ENCODE measurements around the gene PSMD14.
"Not testable (repeated sequence)": the region's sequence is repeated elsewhere in the genome, so short reads cannot be mapped to it uniquely, and the experiment has no call there.

PSMD14 gene

GRCh38 chr2:161308178-161308955 is at the start of gene PSMD14:
Gene PSMD14 (plus strand): TSS chr2:161308425. CDS start chr2:161318826, 10,401 bp downstream.
- Histone ChIP-seq H3K4me1 (peaks cover 4 to 12% (median 10%) of the 10 kb centered on the region in 4 donors), H3K27me3 (no peaks in the 10 kb centered on the region), H3K4me3 (peak within 1 kb of the TSS; percentile 71 to 81), H3K9me3 (peaks cover 0 to 8% (median 0%) of the 10 kb centered on the region in 3 donors), H3K27ac (peak within 1 kb of the TSS; percentile 79 to 85), H3K36me3 (no peaks in the 10 kb centered on the region)
- DNase-seq = peak; percentile 95
- TF ChIP-seq, protein P1, sequence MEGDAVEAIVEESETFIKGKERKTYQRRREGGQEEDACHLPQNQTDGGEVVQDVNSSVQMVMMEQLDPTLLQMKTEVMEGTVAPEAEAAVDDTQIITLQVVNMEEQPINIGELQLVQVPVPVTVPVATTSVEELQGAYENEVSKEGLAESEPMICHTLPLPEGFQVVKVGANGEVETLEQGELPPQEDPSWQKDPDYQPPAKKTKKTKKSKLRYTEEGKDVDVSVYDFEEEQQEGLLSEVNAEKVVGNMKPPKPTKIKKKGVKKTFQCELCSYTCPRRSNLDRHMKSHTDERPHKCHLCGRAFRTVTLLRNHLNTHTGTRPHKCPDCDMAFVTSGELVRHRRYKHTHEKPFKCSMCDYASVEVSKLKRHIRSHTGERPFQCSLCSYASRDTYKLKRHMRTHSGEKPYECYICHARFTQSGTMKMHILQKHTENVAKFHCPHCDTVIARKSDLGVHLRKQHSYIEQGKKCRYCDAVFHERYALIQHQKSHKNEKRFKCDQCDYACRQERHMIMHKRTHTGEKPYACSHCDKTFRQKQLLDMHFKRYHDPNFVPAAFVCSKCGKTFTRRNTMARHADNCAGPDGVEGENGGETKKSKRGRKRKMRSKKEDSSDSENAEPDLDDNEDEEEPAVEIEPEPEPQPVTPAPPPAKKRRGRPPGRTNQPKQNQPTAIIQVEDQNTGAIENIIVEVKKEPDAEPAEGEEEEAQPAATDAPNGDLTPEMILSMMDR (IDR thresholded peaks at IDR 0.05) = no peak
- intact Hi-C loops (cut with DNase I; ENCODE audit: low total_unique reads) = no loop called here

DNA sequence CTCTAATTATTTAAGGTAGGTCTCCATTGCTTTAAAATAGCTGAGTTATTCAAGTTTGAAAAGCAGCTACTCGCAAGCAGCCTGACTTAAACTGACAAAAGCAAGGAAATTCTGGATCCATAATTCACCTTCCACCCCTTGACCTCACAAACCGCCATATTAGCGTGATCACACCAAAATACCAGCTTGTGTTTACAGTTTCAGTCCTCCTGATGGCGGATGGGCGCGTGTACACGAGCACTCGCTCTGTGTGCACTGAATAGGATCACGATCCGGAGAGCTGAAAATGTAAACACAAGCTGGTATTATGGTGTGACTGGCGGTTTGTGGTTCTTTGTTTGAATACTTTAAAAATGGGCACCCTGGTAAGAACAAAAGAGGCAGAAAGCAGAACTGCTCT is 42.4 kb upstream of the PSMD14 start:
- H3K36me3 ChIP-seq = no peaks in the 10 kb centered on the region
- intact Hi-C loops (cut with DNase I; ENCODE audit: low total_unique reads) = no loop called here
- no peaks in the 10 kb centered on the region for H3K4me1 ChIP-seq
- no peak overlapping the region for H3K27ac ChIP-seq
- DNase-seq = no peak
- no peaks in the 10 kb centered on the region for H3K27me3 ChIP-seq
- no peaks in the 10 kb centered on the region for H3K9me3 ChIP-seq
- TF ChIP-seq, protein P1 (IDR thresholded peaks at IDR 0.05) = no peak
- H3K4me3 ChIP-seq = no peak overlapping the region

- no peak for DNase-seq
- H3K4me1 ChIP-seq = no peaks in the 10 kb centered on the region
Observed at GRCh38 chr2:161269111-161269510, 39.1 kb upstream of the PSMD14 start.

GRCh38 chr2:161273038-161273760 is 35.0 kb upstream of the PSMD14 start:
- DNase-seq = no peak
- TF ChIP-seq, protein P1 (IDR thresholded peaks at IDR 0.05) = peak; percentile 62 to 65
- H3K9me3 ChIP-seq = no peaks in the 10 kb centered on the region
- no peak overlapping the region for H3K27ac ChIP-seq
- no peak overlapping the region for H3K4me3 ChIP-seq
- no peaks in the 10 kb centered on the region for H3K4me1 ChIP-seq
- intact Hi-C loops (cut with DNase I; ENCODE audit: low total_unique reads) = no loop called here
- no peaks in the 10 kb centered on the region for H3K36me3 ChIP-seq
- H3K27me3 ChIP-seq = no peaks in the 10 kb centered on the region

More at GRCh38 chr2:161269111-161269510, 39.1 kb upstream of the PSMD14 start:
- Histone ChIP-seq H3K36me3 (no peaks in the 10 kb centered on the region), H3K27ac (no peak overlapping the region), H3K4me3 (no peak overlapping the region), H3K27me3 (no peaks in the 10 kb centered on the region), H3K9me3 (no peaks in the 10 kb centered on the region)
- TF ChIP-seq, protein P1 (IDR thresholded peaks at IDR 0.05) = no peak
- intact Hi-C loops (cut with DNase I; ENCODE audit: low total_unique reads) = no loop called here

DNA sequence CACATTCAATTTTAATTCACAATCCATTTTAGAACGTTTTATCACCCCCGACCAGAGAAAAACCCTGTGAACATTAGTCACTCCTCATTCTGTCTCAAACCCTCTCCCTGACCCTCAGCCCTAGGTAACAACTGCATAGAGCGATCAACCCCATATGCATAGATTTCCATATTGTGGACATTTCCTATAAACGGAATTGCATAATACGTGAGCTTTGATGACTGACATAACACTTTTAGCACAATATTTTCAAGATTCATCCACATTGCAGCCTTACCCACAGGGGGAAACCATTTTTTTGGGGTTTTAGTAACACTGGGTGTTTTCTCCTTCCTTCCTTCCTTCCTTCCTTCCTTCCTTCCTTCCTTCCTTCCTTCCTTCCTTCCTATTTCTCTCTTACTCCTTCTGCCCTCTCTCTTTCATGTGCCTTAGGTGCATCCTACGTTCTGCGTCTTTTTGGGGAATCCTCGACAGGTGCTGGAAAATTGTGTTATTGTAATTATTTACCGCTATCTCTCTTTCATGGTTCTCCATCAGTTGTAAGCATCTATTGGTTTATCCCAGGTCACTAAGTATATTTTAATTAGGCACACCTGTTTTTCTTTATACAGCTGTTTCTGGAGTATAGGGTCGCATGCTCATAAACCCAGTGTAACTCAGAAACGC is 29.5 kb upstream of the PSMD14 start:
- intact Hi-C loops (cut with DNase I; ENCODE audit: low total_unique reads); H3K9me3 ChIP-seq; H3K4me1 ChIP-seq; DNase-seq; H3K4me3 ChIP-seq; H3K27ac ChIP-seq; H3K27me3 ChIP-seq; H3K36me3 ChIP-seq: not testable (repeated sequence)

DNA sequence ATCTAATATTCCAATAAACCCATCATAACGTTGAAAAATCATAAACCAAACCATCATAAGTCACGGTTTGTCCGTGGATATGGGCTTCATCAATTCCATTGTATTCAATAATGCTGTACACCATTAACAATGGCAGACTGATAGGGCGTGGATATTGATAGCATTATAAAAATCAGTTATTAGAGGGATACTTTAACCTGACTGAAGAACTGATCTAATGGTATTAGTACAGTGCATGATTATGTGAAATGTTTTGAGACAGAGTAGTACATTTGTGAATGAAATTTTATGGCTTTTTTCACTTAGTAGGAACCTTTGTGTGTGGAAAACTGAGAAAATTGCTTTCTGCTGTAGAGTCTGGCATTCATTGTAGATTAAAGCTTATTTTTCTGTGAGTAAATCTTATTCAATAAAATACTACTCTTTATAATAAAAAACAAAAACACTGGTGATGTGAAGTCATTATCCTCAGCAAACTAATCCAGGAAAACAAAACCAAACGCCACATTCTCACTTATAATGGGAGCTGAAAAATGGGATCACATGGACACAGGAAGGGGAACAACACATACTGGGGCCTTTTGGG is 28.9 kb upstream of the PSMD14 start:
- H3K27ac ChIP-seq; H3K9me3 ChIP-seq; intact Hi-C loops (cut with DNase I; ENCODE audit: low total_unique reads); H3K4me1 ChIP-seq; H3K27me3 ChIP-seq; H3K36me3 ChIP-seq; H3K4me3 ChIP-seq; DNase-seq: not testable (repeated sequence)

DNA sequence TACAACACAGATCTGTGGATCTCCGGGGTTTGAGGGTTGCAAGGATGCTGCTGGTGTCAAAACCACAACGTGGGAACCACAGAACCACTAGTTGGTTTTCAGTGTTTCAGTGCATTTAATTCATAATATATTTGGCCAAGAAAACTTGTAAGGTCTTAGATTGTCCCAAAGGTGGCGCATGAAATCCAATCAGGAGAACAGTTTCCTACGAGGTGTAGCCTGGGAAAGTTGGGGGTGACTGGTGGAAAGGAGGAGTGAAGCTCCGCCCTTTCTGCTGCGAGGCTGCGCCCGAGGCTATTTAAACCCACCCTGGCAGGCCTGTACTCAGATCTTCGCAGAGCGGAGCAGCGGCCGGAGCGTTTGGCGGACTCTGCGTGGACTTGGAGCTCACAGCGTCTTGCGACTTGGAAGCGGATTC is 27.3 kb upstream of the PSMD14 start:
- H3K4me3 ChIP-seq; H3K4me1 ChIP-seq; H3K27me3 ChIP-seq; H3K9me3 ChIP-seq; intact Hi-C loops (cut with DNase I; ENCODE audit: low total_unique reads); H3K27ac ChIP-seq; H3K36me3 ChIP-seq: not testable (repeated sequence)
- DNase-seq = peak; percentile 68 to 79

DNA sequence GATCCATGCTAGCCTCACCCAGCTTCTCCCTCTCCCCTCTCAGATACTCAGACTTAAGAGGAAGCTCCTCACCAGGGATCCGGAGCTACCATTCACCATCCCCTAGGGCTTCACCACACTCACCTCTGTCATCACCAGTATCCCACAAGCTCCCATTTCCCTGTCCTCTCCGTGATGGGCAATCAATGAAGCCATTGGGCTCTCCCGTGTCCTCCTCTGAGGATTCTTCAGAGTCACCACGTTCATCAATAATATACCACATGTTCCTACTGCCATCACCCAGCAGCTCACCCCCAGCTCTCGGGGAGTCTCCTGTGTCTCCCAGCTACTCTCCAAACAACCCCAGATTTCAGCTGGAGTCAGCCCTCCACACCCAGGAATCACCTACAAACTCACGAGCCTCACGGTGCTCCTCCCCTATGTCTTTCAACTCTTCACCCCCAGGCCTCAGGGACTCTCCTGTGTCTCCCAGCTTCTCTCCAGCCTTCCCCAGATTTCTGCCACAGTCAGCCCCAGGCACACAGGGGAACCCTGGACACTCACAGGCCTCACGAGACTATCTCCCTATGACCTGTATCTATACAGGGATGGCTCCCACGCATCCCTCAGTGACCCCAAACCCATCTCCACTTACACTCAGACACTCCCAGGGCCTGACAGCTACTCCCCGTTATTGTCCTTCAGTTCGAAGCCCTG is 26.5 kb upstream of the PSMD14 start:
- intact Hi-C loops (cut with DNase I; ENCODE audit: low total_unique reads); H3K4me1 ChIP-seq; H3K27ac ChIP-seq; H3K9me3 ChIP-seq; H3K36me3 ChIP-seq; H3K4me3 ChIP-seq; H3K27me3 ChIP-seq: not testable (repeated sequence)
- DNase-seq = peak in 1 of 2 donors; percentile 44

- intact Hi-C loops (cut with DNase I; ENCODE audit: low total_unique reads); DNase-seq; H3K4me3 ChIP-seq; H3K9me3 ChIP-seq; H3K27ac ChIP-seq; H3K27me3 ChIP-seq; H3K36me3 ChIP-seq; H3K4me1 ChIP-seq: not testable (repeated sequence)
Observed at GRCh38 chr2:161282311-161282644, 25.9 kb upstream of the PSMD14 start.

Data from tibial artery (tissue), 4 donors.